Bronchial smooth muscle cell (primary cell): ENCODE data around the gene CYTIP. TPM values are rescaled to one million over a fixed set of nuclear protein-coding genes. Genes with fewer than 3 reads are reported as not detected.

ENCODE experiments used
- total RNA-seq: library from RNA; depleted of rRNA; stranded (reverse); fragments of >200 nt; gene quantifications from 2 replicates; pipeline ENCODE4 v1.2.1, GENCODE V29; 2014

CYTIP gene
- total RNA-seq, result 0.16 TPM in 1 of 2 replicates, not detected in the other

DNA sequence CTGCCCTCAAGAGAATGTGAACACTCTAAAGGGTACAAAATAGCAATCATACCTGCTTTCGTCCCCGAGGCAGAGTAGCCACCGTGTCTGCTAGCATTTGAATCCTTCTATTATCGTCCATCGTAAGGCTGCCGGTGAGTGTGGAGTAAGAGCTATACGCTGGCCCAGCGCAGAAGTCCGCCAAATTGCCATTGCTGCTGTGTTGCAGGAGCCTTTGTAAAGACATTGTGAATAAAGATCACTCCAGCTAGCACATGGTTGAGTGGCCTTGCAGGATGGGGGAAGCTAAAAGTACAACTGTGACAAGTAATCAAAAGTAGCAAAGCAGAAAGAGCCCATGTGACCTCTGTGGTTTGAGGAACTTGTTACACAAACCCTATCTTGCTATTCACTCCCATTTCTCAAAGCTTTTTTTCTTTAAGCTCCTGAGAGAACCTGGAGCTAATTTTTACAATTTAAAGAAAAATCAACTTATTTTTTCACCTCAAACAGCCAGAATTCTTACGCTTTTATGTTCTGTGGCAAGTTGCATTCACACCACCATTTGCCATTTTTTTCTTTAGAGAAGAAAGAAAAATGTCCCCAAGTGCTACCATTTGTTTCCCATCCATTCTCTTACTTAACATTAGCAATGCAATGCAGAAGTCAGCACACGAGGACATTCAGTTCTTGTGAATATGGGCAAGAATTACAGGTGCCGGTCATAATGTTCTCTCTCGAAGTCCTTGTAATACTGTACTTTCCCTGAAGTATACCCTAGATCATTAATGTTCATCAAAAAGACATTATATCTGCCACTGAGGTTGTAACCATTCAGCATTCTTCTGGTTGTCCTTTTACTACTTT, at the start of gene CYTIP:
Gene CYTIP, minus strand, starts transcription at position 295 of the 846 bp plus-strand sequence. Its CDS starts 69 bp downstream, at position 226.

Other genes starting within 250 kb of the CYTIP start
- gene GALNT5, start 186.4 kb downstream of the CYTIP start, total RNA-seq, result 30.1 and 160 TPM in 2 replicates
- gene ERMN, start 118.3 kb downstream of the CYTIP start, total RNA-seq, result not detected in 2 replicates
- 0.16 and 0.43 TPM in 2 replicates for gene ACVR1C, start 184.8 kb upstream of the CYTIP start, total RNA-seq